B cell (primary cell): ENCODE data around the gene FBLN2. TPM values are rescaled to one million over a fixed set of nuclear protein-coding genes. Genes with fewer than 3 reads are reported as not detected.

ENCODE experiments used
- ATAC-seq: fragments of 200-7000 bp; cut with Tn5 transposase; one replicate; pipeline ENCODE4 v1.10.0; 2021; ENCODE audit warnings: low read depth, mild to moderate bottlenecking, moderate number of reproducible peaks, moderate library complexity
- CTCF ChIA-PET: fragments of 350-600 bp; sonication (Branson Sonifier 250); formaldehyde crosslinking; loops from one replicate; lab custom pipeline; 2021; ENCODE audit warnings: antibody characterized with exemption, inconsistent platforms; lab: Charles Lee
- POLR2A ChIA-PET: fragments of 350-600 bp; sonication (Branson Sonifier 250); formaldehyde crosslinking; loops from one replicate; lab custom pipeline; 2021; ENCODE audit warnings: antibody characterized with exemption; lab: Charles Lee
- DNase-seq: peaks from one replicate; pipeline ENCODE4 v3.0.0; 2013
- H2AFZ ChIP-seq: 2 replicates; pipeline ENCODE4 v1.6.1; 2012; ENCODE audit warnings: mild to moderate bottlenecking, low read depth, low read length; ENCODE audit not compliant: insufficient read depth, poor library complexity, severe bottlenecking
- H3K27ac ChIP-seq, 2 donors: 1 replicate in 1 of 2; 2 replicates in 1 of 2; pipeline ENCODE4 v1.5.1; 2012 to 2013; ENCODE audit warnings: low read length in 2 of 2, mild to moderate bottlenecking in 2 of 2, moderate library complexity in 1 of 2
- H3K27me3 ChIP-seq, 4 experiments: fragments of 200-600 bp in 1 of 4; sonication (generic) in 1 of 4; replicated peaks in 1 of 4; 1 replicate in 2 of 4; 2 replicates in 2 of 4; pipeline versions ENCODE4 v1.6.1 to v1.7.0; 2013 to 2016; ENCODE audit warnings: low read length in 3 of 4, mild to moderate bottlenecking in 2 of 4, mixed read lengths in 1 of 4, moderate library complexity in 1 of 4; ENCODE audit not compliant: insufficient read depth in 4 of 4, control insufficient read depth in 3 of 4; ENCODE audit errors: control extremely low read depth in 1 of 4
- H3K36me3 ChIP-seq, 2 experiments: replicated peaks in 1 of 2; 1 replicate in 1 of 2; 2 replicates in 1 of 2; pipeline versions ENCODE4 v1.6.1 to v1.7.1; 2013; ENCODE audit warnings: low read length in 1 of 2; ENCODE audit not compliant: insufficient read depth in 2 of 2, control insufficient read depth in 1 of 2; ENCODE audit errors: control extremely low read depth in 1 of 2, extremely low read depth in 1 of 2
- H3K4me1 ChIP-seq, 2 donors: fragments of 200-600 bp in 1 of 2; sonication (generic) in 1 of 2; 1 replicate in 1 of 2; 2 replicates in 1 of 2; pipeline versions ENCODE4 v1.5.1 to v1.6.1; 2013 to 2017; ENCODE audit warnings: low read length in 2 of 2; ENCODE audit not compliant: control insufficient read depth in 2 of 2, insufficient read depth in 2 of 2
- H3K4me2 ChIP-seq: replicated peaks from 2 replicates; pipeline ENCODE3; 2012; ENCODE audit warnings: mild to moderate bottlenecking, low read depth, low read length; ENCODE audit not compliant: poor library complexity, severe bottlenecking
- H3K4me3 ChIP-seq, 5 experiments: fragments of 200-600 bp in 1 of 5; sonication (generic) in 1 of 5; 1 replicate in 3 of 5; 2 replicates in 2 of 5; pipeline versions ENCODE4 v1.5.1 to v1.7.0; 2011 to 2016; ENCODE audit warnings: low read length in 4 of 5, mild to moderate bottlenecking in 4 of 5, low read depth in 2 of 5, control low read depth in 1 of 5, moderate library complexity in 1 of 5; ENCODE audit not compliant: insufficient read depth in 1 of 5; ENCODE audit errors: control extremely low read depth in 1 of 5, extremely low read depth in 1 of 5
- H3K79me2 ChIP-seq: fragments of 200-600 bp; sonication (generic); one replicate; pipeline ENCODE4 v1.6.0; 2016; ENCODE audit warnings: low read length; ENCODE audit not compliant: control insufficient read depth, insufficient read depth
- H3K9ac ChIP-seq: fragments of 200-600 bp; sonication (generic); 2 replicates; pipeline ENCODE4 v1.6.1; 2017; ENCODE audit warnings: mild to moderate bottlenecking, low read length, moderate library complexity
- H3K9me3 ChIP-seq, 3 donors: one replicate each; pipeline versions ENCODE4 v1.6.1 to v1.7.1; 2013; ENCODE audit warnings: low read length in 2 of 3; ENCODE audit not compliant: control insufficient read depth in 2 of 3, insufficient read depth in 1 of 3; ENCODE audit errors: control extremely low read depth in 1 of 3
- H4K20me1 ChIP-seq: 2 replicates; pipeline ENCODE4 v1.6.0; 2012; ENCODE audit warnings: mild to moderate bottlenecking, low read length; ENCODE audit not compliant: insufficient read depth, control insufficient read depth, poor library complexity, severe bottlenecking
- H3K27ac Mint-ChIP-seq: one replicate; pipeline ENCODE4 v1.8.0; 2021; ENCODE audit warnings: mixed read lengths
- H3K27me3 Mint-ChIP-seq: one replicate; pipeline ENCODE4 v1.8.0; 2021; ENCODE audit warnings: mixed read lengths
- H3K4me1 Mint-ChIP-seq: one replicate; pipeline ENCODE4 v1.8.0; 2021; ENCODE audit warnings: mixed read lengths
- H3K4me3 Mint-ChIP-seq: one replicate; pipeline ENCODE4 v1.8.0; 2021; ENCODE audit warnings: mixed read lengths
- H3K9me3 Mint-ChIP-seq: one replicate; pipeline ENCODE4 v1.8.0; 2022; ENCODE audit warnings: mixed read lengths; ENCODE audit not compliant: insufficient read depth
- CTCF ChIP-seq: fragments of 200-600 bp; IDR thresholded peaks from one replicate; pipeline ENCODE4 v1.8.0; 2022; ENCODE audit warnings: antibody characterized with exemption, mild to moderate bottlenecking
- EZH2 ChIP-seq: IDR thresholded peaks from 2 replicates; pipeline ENCODE4 v1.6.1; 2012; ENCODE audit warnings: borderline replicate concordance, low read depth, mild to moderate bottlenecking, moderate library complexity, low read length; ENCODE audit not compliant: insufficient read depth, poor library complexity, severe bottlenecking
- WGBS: methylation state at CpG from one replicate; pipeline ENCODE4 v1.1.5; 2013; ENCODE audit warnings: missing lambda C conversion rate; ENCODE audit not compliant: insufficient coverage; 5-methylcytosine and 5-hydroxymethylcytosine counted together
- intact Hi-C: fragments of 100-400 bp; cut with micrococcal nuclease; formaldehyde crosslinking; loops from one replicate; pipeline ENCODE4 v1.10.0; 2022
- polyA plus RNA-seq: library from polyadenylated mRNA; depleted of rRNA; stranded (reverse); fragments of >200 nt; gene quantifications from 2 replicates; pipeline ENCODE4 v1.2.3, GENCODE V29; 2012
- total RNA-seq, 2 donors: library from RNA; stranded (reverse); fragments of 120-200 nt in 1 of 2; gene quantifications; 1 replicate in 1 of 2; 2 replicates in 1 of 2; pipeline versions ENCODE4 v1.2.3 to v1.2.4, GENCODE V29; 2013 to 2022

The FBLN2 gene
- total and polyA plus RNA-seq, 2 donors (not counting 1 experiment from before 2014, with no cell fraction given) = 3.6 to 8.2 TPM

GRCh38 chr3:13597661-13598060, 48.7 kb downstream of the FBLN2 start:
- no peaks in the 10 kb centered on the region for H3K9me3 ChIP-seq
- TF ChIP-seq EZH2 (no peak), CTCF (no peak)
- H3K9ac ChIP-seq = no peak overlapping the region
- H3K27ac Mint-ChIP-seq = no peak overlapping the region
- no peak overlapping the region for H2AFZ ChIP-seq
- WGBS = 82% methylated on average over 8 of the region's 8 CpGs
- POLR2A ChIA-PET = no interaction called here
- no peak overlapping the region for H3K4me3 ChIP-seq
- no peaks in the 10 kb centered on the region for H3K4me1 ChIP-seq
- H3K9me3 Mint-ChIP-seq = no peaks in the 10 kb centered on the region
- H3K4me1 Mint-ChIP-seq = no peaks in the 10 kb centered on the region
- CTCF ChIA-PET = no interaction called here
- DNase-seq (no peak), ATAC-seq (no peak)
- no peak overlapping the region for H3K4me2 ChIP-seq
- no peaks in the 10 kb centered on the region for H3K79me2 ChIP-seq
- H3K4me3 Mint-ChIP-seq = no peak overlapping the region
- no peaks in the 10 kb centered on the region for H4K20me1 ChIP-seq
- no peaks in the 10 kb centered on the region for H3K27me3 ChIP-seq
- peaks cover 10% of the 10 kb centered on the region for H3K27me3 Mint-ChIP-seq
- intact Hi-C loops = no loop called here
- H3K36me3 ChIP-seq = no peaks in the 10 kb centered on the region
- no peak overlapping the region for H3K27ac ChIP-seq

- Mint-ChIP-seq H3K27ac (no peak overlapping the region), H3K4me3 (no peak overlapping the region), H3K27me3 (peaks cover 10% of the 10 kb centered on the region), H3K4me1 (no peaks in the 10 kb centered on the region), H3K9me3 (no peaks in the 10 kb centered on the region)
- TF ChIP-seq CTCF = no peak
- no peak for TF ChIP-seq EZH2
- no peaks in the 10 kb centered on the region for H3K27me3 ChIP-seq
- H3K27ac ChIP-seq = no peak overlapping the region
- DNase-seq (no peak), ATAC-seq (no peak)
- H3K4me1 ChIP-seq = no peaks in the 10 kb centered on the region
- H3K79me2 ChIP-seq = no peaks in the 10 kb centered on the region
- no peaks in the 10 kb centered on the region for H3K36me3 ChIP-seq
- POLR2A ChIA-PET = no interaction called here
- no peaks in the 10 kb centered on the region for H4K20me1 ChIP-seq
- H3K9ac ChIP-seq = no peak overlapping the region
- 90% methylated on average over 3 of the region's 5 CpGs for WGBS
- no peak overlapping the region for H2AFZ ChIP-seq
- no peaks in the 10 kb centered on the region for H3K9me3 ChIP-seq
- H3K4me2 ChIP-seq = no peak overlapping the region
- CTCF ChIA-PET = no interaction called here
- no peak overlapping the region for H3K4me3 ChIP-seq
- intact Hi-C loops = no loop called here
Measured at GRCh38 chr3:13598201-13598600, 49.3 kb downstream of the FBLN2 start.
